GM19240 (cell line): ENCODE results near the gene DMPK.
"Not testable (repeated sequence)": the region's sequence is repeated elsewhere in the genome, so short reads cannot be mapped to it uniquely, and the experiment has no call there.

Experiments
- DNase-seq: peaks from one replicate; pipeline ENCODE4 v3.0.0; 2011; ENCODE audit warnings: low spot score; ENCODE audit not compliant: insufficient read length

DMPK gene

DNA sequence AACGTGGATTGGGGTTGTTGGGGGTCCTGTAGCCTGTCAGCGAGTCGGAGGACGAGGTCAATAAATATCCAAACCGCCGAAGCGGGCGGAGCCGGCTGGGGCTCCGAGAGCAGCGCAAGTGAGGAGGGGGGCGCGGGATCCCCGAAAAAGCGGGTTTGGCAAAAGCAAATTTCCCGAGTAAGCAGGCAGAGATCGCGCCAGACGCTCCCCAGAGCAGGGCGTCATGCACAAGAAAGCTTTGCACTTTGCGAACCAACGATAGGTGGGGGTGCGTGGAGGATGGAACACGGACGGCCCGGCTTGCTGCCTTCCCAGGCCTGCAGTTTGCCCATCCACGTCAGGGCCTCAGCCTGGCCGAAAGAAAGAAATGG lies 12.5 kb downstream of the DMPK start:
- no peak for DNase-seq

DNA sequence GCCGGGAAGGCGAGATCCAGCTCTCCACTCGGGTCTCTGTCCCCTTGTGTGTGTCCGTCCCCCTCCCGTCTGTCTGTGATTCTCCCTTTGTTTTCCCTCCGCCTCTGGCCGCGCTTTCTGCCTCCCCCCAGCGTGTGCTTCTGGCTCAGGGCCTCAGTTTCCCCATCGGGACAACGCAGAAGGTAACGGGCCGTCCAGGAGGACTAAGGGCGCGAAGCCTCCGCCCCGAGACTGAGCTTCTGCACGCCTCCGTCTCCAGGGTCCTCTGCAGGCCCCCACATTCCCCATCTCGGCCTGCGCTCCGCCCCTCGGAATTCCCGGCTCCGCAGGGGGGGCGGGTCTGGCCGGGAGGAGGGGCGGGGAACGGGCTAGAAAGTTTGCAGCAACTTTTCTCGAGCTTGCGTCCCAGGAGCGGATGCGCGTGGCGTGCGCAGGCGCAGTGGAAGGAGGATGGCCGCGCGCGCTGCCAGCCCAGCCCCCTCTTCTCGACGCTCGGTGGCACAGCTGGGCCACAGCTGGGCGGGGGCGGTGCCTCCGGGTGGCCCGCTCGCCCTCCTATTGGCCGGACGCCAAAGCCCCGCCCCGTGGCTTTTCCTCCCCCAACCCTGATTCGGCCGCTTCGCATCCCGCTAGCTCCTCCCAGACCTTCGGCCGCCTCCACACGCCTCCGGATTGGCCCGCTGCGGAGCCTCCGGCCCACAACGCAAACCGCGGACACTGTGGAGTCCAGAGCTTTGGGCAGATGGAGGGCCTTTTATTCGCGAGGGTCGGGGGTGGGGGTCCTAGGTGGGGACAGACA lies 13.1 kb downstream of the DMPK start, which contains the start of gene SIX5:
Gene SIX5, minus strand, starts transcription at position 269 of the 799 bp plus-strand sequence. CDS start 408 bp downstream, outside the sequence.
- peak; percentile 97 for DNase-seq

DNA sequence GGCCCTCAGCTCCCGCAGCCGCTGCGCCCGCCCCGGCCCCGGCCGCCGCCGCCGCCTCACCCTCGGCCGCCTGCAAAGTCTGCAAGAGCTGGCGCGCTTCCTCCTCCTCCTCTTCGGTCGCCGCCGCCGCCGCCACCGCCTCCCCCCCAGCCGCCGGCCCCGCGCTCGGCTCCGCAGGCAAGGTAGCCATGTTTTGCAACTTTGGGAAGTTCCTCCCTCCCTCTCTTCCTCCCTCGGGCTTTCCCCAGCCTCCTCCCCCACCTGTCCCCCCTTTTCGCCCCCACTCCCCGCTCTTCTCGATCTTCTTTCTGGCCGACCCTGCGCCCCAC lies 13.7 kb downstream of the DMPK start:
- DNase-seq, result no peak

DNA sequence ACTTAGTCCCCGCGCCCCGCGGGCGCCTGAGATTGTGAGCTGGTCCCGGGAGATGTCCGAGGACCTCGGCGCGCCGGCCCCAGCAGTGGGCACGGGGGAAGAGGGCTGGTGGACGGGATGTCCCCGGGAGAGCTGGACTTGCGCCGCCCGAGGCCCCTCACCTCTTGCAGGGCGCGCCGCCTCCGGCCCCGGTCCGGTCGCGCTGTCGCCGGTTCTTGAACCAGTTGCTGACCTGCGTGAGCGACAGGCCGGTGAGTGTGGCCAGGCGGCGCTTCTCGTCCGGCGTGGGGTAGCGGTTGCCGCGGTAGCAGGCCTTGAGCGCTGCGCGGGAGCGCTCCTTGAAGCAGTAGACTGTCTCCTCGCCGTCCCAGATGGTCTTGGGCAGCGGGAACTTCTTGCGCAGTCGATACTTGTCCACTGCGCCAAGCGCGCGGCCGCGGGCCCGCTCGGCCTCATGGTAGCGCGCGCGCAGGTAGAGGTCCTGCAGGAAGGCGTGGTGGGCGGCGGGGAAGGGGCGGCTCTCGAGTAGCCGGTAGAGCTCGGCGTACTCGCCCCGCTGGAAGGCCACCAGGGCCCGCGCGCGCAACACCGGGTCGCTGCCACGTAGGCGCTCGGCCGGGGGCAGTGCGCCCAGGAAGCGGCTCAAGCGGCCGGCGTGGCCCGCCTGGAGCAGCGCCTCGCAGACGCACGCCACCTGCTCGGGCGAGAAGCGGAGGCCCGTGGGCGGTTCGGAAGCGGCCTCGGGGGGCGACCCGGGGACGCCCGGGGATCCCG lies 14.2 kb downstream of the DMPK start:
- no peak for DNase-seq

DNA sequence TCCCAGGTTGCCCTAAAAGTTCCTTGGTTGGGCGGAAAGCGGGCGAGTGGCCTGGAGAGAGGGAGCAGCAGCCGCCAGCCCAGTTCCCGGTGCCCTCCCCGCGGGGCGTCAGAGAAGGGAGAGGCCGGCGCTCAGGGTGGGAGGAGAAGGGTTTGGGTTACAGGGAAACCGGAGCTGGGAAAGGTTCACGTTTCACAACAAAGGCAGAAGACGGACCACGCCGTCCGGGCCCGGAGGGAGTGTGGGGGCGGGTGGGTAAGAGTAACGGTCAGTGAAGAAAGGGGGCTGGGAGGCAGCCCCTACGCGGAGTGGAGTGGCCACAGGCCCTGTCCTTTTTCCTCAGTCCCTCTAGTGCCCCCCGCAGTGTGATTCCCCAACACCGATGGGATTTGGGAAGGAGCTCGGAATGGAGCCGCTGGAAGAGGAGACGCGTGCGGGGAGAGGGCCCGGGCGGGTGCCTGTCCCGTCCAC lies 14.8 kb downstream of the DMPK start:
- DNase-seq, result no peak

DNA sequence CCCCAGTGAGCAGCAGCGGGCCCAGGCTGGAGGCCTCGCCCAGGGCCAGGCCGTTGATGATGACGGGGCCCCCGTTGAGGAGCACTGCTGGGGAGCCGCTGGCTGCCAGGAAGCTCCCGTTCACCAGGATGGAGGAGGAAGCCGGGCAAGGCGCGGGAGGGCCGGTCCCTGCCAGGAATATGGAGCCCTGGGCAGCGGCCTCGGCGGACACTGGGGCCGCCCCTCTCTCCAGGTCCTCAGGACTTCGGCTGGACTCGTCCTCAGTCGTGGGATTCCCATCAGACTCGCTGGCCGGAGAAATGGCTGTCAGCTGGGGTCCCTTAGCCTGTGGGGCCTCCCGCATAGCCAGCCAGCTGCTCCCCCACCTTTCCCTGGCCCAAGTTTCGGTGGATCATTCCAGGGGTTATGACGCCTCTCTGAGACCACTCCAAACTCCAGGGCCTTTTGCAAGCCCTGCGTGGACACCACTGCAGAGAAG lies 15.4 kb downstream of the DMPK start:
- DNase-seq, result no peak

DNA sequence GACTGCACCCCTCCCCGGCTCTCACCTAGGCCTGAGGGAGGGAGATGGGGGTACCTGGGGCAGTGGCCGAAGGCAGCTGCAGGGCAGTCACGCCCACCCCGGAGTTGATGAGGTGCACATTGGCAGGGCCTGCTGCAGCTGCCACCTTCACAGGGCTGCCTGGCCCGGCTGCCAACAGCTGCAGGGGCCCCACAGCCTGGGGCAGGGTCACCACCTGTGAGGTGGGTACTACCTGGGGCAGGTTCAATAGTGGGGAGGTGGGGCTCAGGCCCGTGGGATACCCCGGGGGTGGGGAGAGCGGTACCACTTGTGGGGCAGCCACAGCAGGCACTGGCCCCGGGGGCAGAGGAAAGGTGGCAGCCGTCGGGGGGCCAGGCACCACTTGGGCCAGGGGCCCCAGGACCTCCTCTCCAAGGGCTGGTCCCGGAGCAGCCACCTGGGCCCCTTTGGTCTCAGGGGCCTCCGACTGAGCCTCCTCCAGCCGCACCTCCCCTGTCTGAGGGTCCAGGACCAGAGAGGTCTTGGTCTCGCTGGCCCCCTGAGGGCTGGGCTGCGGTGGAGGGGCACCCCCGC lies 15.9 kb downstream of the DMPK start:
- DNase-seq, result no peak

DNA sequence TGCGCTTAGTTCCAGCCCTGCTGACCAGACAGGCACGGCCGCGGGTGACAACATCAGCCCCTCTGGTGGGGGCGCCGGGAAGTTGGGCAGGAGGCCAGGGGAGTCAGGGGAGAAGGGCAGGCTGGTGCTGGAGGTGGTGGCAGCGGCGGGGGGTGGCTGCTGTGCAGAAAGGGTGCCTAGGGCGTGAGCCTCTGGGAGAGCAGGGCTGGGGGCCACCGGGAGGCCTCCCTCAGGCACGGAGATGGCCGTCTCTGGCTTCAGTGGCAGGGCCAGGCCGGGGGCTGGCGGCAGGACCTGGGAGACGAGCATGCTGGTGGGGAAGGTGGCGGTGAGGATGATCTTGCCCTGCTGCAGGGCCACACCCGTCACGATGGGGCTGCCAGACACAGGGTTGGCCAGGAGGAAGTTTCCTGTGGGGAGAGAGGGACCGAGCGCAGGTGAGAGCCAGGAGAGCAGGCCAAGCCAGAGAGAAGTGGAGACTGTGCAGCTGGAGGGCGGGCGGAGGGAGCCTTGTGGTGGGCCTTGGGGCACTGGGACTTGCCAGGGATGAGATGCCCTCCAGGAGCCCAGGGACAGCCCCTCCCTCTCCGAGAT lies 16.5 kb downstream of the DMPK start:
- DNase-seq, result no peak

DNA sequence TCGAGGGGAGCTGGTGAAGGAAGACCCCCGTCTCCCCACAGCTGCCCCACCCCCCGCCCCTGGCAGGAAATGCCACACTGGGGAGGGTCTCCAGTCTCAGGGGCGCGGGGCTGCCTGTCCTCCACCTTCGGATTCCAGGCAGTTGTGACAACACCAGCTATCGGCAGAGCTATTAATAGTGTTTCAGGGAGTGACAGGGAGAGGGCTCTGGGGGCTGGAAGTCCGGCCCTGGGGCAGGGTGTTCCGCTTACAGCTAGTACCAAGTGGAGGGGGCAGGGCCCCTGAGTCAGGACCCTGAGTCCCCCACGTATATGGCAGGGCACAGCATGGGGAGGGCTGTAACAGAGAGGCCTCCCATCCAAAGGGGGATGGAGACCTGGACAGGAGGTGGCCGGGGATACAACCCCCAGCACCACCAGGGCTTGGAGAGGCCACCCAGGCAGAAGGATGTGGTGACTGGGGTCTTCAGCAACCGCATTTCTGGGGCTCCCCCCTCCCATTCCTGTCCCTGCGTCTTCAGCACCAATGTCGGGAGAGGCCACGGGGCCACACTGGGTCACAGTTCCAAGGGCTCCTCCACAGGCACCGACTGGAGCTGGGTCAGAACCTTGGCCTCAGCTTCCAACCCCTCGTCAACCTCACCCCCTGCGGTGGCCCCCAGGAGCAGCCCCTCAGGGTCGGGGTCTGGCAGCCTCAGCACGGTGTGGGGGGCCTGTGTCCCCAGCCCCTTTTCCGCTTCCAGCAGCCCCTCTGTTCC lies 17.2 kb downstream of the DMPK start:
- no peak for DNase-seq

DNA sequence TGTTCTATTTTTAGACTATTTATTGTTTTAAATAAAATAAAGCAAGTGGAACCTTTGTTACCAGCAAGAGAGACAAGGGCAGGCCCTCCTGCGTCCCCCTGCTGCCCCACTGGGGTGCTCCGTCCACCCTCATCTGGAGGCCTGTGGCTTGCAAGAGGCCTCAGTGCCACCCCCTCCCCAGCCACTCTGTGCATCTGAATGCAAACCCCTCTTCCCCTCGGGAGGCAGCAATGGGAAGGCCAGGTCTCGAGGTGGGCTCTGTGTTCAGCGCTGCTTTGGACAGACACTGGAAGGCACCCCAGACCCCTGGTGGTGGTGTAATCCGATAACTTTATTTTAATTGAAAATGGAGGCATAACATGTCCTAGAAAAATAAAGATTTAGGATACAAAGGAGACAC lies 17.8 kb downstream of the DMPK start:
- no peak for DNase-seq

DNA sequence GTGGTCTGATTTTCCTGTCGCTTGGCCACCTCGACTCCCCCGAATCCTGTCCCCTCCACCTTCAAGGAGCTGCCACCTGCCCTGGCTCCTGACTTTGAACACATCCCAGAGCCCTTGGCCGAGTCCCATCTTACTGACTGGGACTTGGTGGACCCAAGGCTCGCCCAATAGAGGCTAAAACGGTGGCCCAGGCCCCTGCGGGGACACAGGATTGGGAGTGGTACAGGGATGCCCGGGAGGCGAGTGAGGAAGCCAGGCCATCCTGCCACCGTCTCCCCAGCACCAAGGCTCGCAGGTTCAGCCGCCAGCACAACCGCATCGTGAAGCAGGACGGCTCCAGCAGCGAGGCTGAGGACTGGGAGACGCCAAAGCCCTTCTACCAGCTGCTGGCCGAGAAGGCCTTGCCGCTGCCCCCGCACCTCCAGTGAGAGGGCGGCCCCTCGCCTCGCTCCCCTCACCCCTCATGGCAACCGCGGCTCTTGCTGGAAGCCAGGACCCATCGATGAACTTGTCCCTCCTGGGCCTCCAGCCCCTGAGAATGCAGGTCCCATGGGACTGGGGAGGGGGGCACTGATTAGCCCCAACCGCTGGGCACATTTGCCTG lies 18.5 kb downstream of the DMPK start:
- no peak for DNase-seq

DNA sequence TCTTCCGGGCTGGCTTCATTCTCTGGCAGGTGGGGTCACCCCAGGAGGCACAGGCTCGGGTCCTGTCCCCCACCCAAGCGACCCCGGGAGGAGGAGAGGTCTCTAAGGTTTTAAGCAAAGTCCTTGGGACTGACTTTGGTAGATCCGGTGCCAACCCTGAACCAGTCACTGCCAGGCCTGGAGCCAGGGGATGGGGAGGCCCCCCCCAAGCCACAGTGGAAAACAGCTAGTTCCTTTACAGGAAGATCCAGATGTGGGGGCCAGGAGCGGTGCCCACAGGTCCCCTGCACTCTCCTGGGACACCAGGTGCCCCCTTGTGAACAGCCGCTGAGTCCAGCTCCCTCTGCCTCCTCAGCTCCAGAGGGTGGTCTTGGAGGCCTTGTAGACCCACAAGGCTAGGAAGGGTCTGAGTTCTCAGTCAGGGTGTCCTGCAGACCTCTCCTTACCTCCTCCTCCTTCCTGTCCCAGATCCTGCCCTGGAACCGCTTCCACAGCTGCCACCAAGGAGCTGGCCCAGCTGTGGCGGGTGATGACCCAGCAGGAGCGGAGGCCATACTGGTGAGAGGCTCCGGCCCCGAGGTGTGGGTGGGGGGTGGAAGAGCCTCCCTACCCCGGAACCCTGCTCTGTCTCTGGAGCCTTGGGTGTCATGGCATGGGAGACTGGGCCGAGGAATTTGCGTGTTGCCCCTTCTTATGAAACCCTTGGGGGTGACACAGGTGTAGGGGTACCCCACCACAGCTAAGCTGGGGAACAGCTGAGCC lies 19.2 kb downstream of the DMPK start:
- no peak for DNase-seq

DNA sequence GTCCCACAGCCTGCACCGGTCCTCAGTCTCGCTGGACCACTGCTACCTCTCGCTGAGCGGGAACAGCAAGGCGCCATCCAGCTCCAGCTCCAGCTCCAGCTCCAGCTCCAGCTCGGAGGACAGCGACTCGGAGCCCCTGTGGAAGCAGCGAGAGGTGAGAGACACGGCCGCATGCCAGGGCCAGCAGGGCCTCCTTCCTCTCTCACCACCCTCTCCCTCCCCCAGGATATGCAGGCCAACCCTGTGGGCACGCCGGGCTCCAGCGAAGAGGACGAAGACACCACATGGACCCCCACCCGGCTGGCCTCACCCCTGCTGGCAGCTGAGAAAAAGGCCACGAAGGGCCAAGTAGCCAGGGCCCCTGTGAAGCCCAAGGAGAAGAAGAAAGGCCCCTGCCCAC lies 20.6 kb downstream of the DMPK start:
- no peak for DNase-seq

DNA sequence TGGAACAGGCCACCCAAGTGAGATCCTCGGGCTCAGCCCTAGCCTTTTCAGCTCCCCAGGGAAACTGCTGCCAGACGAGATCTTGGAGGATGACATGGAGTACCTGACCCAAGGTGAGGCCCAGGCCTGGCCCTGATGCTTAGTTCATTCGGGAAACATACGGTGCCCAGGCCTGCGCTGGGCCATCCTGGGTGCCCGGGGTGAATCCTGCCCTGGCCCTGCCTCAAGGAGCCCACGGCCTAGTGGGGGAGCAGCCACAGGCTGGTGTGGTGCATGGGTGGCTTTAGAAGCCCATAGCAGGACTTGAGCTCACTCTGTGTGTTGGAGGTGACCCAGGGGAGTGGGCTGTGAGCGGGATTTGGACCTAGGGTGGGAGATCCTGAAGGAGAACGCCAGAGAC lies 23.4 kb downstream of the DMPK start:
- no peak for DNase-seq

DNA sequence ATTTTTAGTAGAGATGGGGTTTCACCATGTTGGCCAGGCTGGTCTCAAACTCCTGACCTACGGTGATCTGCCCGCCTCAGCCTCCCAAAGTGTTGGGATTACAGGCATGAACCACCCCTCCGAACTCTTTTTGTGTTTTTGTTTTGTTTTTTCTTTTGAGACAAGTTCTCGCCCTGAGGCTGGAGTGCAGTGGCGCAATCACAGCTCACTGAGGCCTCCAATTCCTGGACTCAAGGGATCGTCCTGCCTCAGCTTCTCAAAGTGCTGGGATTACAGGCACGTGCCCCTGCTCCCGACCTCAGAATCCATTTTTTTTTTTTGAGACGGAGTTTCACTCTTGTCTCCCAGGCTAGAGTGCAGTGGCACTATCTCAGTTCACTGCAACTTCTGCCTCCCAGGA lies 24.6 kb downstream of the DMPK start:
- DNase-seq, result no peak

DNA sequence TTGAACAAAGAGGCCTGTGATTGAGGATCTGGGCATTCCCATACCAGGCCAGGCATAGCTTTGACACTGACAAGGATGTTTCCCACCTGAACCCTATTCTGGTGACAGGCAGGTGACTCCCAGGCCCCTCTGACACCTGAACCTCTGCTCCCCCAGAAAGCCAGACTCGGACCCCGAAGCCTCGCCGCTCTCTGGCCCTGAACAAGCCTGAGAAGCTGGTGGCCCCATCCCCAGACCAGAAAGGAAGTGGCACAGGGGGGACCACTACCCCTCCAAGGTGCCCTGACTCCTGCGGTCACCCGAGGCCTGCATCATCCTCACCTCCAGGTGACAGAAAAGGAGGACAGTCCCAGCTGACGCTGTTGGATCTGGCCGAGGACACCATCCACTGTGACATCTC lies 28.0 kb downstream of the DMPK start:
- no peak for DNase-seq

DNA sequence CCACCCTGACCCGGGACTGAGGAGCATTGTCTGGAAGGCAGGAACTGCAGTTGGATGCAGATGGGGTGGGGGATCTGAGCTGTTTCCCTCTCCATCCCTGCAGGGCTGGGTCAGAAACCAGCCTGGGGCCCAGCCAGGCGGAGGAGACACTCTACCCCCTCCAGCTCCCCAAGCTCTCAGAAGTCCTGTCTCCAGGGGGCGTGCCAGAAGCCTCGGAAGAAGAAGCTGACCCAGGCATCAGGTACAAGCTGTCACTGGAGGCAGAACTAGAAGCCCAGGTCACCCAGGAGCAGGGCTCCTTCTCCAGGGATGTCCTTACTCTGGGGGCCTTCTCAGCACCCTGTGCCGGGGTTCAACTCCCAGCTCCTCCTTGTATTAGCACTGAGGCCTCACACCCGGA lies 28.7 kb downstream of the DMPK start:
- no peak for DNase-seq

DNA sequence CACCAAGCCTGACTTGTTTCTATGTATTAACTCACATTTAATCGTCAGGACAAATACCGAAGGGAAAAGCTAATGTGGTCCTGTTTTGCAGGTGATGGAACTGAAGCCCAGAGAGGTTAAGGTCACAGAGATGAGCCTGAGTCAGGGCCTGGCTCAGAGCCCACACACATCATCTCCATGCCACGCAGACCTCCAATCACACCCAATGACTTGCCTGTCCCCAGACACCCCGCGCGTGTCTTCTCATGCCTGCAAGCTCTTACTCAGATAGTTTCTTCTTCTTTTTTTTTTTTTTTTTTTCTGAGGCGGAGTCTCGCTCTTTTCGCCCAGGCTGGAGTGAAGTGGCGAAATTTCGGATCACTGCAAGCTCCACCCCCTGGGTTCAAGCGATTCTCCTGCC lies 29.7 kb downstream of the DMPK start:
- DNase-seq, result no peak

DNA sequence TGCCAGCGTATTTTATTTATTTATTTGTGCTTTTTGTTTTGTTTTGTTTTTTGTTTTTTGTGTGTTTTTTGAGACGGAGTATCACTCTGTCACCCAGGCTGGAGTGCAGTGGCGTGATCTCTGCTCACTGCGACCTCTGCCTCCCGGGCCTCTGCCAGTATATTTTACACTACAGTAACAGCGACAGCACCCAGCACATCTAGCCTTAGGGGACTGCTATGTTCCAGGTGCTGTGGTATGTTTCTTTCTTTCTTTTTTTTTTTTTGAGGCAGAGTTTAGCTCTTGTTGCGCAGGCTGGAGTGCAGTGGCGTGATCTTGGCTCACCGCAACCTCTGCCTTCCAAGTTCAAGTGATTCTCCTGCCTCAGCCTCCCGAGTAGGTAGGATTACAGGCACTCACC lies 30.8 kb downstream of the DMPK start:
- not testable (repeated sequence) for DNase-seq

DNA sequence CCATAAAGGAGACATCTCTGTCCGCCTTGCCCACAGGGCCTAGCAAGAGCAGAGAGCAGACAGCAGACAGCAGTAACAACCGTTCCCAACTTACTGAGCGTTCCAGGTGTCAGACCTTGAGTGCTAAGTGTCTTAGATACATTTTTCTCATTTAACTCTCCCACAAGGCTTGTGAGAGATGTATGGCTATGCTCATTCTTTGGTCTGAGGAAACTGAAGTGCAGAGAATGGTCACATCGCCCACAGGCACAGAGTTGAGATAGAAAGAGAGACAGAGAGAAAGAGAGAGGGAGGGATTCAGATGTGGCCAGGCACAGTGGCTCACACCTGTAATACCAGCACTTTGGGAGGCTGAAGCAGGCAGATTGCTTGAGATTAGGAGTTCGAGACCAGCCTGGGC lies 34.8 kb downstream of the DMPK start:
- no peak for DNase-seq
